Right kidney (tissue), 1 donor: ENCODE results near the gene SRRD.

Experiments used
- DNase-seq: peaks from one replicate; pipeline ENCODE4 v3.0.0-alpha.2; 2016

The SRRD gene

DNA sequence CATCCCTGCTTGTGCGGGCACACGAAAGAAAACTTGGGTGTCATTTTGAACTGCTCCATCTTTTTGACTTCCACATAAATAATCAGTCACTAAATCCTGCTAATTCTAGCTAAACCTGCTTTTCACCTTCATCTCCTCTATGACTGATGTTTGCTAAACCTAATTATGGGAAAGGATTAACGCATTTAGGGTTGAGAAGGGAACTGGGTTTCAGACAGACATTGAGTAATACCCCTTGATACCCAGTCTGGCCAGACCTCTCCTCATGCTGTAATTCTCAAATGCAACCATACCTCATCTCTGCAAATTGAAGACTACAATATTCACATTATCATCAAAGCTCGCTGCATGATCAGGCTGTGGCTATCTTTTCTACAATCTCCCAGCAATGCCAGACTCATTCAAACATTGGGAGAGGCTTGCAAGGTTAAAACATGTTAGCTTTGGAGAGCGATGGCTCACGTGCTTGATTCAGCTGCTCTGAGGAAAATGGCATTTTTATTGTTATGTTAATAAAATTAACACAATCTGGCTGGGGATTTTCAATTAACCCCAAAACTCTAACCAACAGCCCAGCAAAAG, 2.5 kb upstream of the SRRD start:
- no peak for DNase-seq

DNA sequence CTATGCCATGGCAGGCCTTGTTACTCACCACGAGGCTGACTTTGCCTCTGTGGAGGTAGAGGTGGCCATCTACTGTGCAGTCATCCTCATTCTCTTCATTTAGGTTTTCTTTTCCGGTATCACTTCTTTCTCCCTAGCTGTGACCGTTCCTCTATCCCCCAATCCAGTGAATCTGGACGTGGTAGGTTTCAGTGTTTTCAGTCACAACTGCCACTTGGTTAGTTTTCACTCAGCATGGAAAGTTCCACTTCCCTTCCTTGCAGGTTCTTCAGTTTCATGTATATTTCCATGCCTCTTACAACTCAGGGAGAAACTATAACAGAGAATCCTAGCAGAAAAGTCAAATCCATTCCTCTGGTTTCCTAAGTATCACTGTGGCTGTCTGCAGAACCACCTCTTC, 2.0 kb upstream of the SRRD start:
- DNase-seq, result no peak

DNA sequence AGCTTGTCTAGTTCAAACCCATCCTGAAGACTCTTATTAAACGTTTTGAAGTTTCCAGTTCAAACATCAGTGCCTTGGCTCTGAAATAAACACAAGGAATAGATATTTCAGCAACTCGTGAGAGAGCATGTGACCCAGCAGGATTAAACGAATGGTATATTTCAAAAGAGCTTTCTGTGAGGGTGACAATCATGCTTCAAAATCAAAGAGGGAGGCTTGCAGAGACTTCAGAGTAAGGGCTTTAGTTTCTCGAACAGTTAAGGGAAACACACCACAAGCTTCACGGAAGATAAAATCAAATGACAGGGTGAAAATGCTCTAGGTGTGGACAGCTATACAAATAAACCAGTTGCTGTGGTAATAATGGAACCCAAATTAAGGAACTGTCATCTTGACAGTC, 1.5 kb upstream of the SRRD start:
- DNase-seq, result no peak

DNA sequence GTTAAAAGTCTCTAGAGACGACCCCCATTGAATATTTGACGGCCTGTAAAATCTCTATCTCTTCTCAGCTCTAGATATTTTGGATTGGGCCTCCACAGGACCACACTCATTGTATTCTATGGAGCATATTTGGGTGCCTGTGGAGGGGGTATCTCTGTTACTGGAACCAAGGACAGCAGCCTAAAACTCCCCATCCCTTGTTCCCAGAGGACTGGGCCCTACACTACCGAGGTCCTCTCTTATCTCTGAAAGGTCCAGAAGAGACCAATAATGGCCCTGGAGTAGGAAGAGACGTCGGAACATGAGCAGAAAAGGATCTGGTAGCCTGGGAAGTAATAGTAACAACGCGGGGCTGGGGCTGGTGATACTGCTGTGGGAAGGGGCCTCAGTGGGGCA, 636 bp upstream of the SRRD start:
- DNase-seq, result no peak

DNA sequence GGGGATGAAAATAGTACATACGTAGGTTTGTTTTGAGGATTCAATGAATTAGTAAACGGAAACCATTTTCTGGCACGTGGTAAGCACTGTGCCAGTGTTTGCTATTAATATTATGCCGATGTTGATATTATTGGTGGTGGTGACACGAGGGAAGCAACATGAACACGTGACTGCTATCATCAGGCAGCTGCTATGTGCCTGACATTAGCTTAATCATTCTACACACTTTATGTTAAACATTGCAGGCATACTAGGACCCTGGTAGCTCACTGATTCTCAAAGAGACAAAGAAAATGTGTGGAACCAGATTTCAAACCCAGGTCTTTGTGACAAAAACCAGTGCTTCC, 656 bp downstream of the SRRD start:
- DNase-seq, result no peak

DNA sequence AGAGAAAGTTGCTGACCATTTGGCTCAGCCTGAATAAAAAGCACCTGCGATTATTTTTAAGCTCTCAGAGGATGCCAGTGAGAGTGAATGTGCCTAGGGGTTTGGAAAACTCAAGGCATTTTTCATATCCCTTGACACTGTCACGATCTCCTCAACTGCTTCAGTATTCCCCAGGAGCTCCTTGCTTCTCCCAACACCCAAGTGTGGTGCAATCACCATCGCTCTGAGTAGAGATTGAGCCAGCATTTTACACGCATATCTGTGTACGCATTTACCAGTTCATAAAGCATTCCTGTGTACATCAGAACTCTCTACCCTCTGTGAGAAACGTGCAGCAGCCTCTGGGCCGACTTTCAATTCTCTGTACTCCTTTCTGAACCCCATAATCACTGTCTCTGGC, 1.3 kb downstream of the SRRD start:
- no peak for DNase-seq

DNA sequence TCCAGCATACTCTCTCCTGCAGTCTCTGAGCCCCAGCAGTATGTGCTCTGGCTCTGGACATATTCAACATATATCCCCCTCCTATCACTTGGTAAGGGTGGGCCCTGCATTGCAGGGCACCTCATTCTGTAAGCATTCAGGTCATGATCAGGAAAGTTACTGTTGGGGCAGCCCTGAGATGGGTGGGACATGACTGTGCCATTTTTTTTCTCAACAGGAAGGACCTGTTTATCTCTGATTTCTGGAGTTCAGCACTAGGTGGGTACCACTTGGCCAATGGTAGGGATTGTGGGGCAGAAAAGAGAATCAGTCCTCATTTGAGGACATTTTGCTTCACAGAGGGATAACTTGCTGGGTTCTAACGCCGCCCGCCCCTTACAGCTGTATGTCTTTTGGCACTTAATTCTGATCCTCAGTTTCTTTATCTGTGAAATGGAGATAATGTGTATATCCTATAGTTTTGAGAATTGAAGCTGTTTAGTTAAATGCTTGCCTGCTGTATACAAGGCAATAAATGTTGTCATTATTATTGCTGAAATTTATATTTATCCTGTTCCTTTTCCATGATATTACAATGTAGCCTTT, 2.2 kb downstream of the SRRD start:
- DNase-seq, result no peak

DNA sequence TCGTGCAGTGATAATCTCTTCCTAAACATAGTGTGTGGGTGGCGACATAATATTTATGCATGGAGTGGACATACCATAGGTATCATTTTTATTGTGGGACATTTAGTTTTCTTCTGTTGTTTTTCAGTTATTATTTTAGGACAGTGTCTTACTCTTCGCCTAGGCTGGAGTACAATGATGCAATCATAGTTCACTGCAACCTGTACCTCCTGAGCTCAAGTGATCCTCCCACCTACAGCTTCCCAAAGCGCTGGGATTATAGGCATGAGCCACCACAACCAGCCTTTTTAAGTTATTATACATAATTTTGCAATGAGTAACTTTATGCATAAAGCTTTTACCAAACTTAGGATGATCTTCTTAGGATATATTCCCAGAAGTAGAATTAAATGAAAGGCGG, 2.7 kb downstream of the SRRD start:
- no peak for DNase-seq

DNA sequence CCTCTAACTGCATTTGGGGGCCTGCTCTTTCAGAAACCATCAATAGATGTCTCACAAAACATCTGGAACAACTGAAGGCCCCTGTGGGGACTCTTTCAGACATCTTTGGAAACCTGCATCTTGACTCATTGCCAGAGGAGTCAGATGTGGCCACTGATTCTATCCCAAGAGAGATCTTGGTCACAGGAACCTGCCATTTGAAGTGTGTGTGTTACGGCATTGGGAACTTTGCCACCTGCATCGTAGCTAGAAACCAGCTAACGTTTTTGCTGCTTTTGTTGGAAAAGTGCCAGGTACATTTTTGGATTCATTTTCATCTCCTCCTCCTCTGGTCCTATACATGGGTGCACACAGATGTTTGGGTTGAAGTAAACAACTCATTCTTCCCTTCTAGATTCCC, 4.3 kb downstream of the SRRD start:
- DNase-seq, result no peak

DNA sequence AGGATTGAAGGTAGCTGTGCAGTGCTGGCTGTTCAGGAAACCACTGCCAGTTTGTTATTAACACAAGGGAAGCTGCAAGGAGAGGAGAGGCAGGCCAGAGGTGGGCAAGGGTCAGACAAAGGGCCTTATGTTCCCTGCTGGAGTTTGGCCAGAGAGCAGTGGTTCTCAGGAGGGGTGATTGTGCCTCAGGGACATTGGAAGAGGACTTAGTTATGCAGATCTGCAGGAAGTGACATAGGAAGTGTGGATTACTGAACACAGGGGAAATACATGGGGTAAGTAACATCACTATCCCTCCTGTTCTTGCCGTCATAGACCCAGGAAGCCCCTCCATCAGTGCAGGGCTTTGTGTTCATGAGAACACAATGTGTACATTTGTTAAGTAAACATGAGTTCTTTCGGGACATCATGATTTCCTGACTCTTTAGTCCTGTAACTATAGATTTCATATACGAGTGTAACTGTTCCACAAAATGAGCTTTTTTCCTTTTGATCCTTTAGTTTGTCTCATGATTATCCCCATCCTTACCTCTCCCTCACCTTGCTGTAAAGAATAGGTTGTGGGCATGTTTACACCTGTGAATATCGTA, 5.9 kb downstream of the SRRD start:
- DNase-seq, result no peak

DNA sequence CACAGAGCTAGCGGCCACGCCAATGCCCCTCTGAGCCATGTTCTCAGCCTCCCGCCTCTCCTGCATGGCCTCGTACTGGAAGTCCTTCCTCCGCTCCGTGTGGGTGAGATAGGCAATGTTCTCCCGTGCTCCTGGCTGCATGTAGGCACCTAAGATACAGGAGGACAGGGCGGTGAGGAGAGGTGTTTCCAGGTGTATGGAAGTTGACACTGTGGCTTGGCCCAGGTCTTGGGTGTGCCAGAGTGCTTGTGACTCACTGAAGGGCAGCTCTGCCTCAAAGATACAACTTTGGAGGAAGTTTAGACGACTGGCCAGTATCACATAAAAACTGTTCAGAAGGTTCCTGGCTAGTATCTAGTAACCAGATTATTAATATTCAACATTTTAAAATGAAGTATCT, 8.5 kb downstream of the SRRD start:
- DNase-seq, result no peak

DNA sequence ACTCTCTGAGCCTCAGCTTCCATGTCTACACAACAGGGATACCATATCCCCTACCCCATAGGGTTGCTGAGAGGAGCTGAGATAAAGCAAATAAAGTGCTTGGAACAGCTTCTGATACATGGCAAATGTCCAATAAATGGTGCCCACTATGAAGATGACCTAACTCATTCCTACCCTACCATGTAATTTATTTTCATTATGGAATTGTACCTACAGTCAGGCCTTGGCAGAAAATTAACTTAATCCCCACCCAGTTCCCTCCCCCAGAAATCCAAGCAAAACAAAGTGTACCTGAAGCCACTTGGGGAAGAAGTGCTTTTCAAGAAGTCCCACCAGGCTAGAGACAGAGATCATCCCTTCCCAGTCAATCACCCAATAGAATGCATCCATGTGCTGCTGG, 10.8 kb downstream of the SRRD start:
- DNase-seq, result no peak

DNA sequence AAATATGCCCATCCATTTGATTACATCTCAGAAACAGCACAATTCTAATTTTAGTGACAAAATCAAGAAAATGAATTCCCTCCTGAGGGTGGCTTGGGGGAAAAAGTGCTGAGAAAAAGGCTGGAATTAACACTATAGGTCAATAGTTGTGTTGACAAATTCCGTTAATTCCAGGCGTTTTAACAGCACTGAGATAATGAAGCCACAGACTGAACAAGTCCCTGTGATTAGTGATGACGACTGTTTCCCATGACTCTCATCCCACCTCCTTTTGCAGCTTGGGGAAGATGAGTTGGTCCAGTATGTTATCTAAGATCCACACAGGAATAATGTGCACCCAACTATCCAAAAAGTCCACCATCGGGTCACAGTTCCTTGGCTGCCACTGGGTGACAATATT, 12.8 kb downstream of the SRRD start:
- DNase-seq, result no peak

DNA sequence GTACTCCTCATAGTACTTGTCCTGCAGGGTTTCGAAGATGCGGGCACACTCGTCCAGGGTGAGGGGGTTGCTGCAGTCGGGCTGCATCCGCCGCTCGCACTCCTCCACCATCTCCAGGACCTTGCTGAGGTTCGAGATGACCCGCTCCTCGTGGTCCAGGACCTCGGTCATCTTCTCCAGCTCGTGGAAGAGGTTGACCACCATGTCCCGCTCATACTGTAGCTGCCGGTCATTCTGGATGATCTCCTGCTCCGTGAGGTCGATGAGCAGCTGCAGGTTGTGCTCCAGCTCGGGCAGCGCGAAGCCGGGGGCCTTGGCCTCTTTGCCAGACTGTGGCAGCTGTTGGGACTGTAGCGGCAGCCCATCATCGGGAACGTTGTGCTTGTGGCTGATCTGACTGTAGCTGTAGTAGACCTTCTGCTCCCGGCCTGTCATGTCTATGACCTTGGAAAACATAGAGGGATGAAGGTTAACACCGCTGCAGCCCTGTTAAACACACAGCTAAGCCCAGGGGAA, 15.6 kb downstream of the SRRD start:
- DNase-seq, result no peak

DNA sequence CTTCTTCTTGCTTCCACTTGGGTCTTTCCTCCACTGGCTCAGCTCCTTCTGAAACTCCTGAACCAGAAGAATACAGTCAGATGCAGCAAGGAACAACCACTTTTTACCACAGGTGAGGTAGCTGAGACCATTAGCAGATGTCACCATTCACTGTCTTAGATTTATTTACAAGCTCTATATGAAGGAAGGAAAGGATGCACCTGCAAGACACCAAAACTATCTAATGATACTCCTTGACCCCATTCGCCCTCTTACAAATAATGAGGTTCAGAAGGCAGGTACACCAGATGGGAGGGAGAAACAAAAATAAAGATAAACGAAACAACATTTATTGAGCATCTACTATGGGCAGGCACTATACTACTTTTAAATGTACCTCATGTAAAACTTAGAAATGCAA, 18.3 kb downstream of the SRRD start:
- DNase-seq, result no peak

DNA sequence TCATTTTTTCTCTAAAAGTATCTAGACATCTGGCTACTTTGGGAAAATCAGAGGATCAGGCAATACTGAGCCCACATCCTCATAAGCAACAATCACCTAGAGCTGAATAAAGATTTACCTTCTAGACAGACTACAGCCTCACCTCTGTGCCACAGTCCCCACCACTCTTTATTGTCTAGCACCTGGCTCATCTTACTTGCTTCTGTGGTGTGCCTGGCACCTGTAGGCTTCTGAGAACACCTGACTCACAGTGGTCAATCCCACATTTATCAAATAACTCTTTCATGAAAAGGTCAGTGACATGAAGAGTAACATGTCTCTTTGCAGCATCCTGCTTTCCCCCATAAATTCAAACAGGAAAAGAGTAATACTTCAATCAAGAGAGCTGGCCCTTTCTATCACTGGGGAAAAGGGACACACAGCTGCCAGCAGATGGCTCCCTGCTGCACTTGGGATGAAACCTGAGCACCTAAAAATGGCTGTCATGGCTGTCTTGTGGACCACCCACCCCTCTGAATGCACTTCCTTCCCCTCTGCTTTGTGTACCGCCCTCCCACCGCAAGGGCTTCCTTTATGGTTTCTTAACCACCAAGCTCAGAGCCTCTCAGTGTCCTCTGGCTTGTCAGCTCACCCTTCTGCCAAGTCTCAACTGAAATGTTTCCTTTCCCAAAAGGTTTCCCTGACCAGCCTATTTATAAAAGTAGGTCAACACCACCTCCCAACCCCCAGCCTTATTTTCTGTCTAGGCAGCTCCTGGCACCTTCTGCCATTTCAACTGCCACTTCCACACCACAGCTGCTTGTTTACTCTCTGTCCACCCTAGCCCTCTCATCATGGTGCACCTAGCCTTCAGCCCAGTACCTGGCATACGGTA, 19.2 kb downstream of the SRRD start:
- DNase-seq, result no peak

DNA sequence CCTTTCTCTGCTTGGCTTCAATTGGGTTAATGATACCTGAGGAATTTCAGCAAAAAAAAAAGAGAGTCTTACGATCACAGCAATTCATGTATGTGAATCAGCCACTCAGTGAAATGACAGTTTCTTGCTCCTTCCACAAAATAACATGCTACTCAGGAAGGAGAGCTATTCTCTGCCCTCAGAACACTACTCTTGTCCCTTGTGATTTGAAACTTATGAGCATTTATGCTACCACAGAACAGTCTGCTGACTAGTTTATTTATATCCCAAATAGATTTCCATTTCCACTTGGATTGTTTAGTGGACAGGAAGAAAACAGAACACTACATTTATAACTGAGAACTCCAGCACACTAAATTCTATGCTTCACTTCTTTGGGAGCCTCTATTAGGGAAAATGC, 20.1 kb downstream of the SRRD start:
- DNase-seq, result no peak

DNA sequence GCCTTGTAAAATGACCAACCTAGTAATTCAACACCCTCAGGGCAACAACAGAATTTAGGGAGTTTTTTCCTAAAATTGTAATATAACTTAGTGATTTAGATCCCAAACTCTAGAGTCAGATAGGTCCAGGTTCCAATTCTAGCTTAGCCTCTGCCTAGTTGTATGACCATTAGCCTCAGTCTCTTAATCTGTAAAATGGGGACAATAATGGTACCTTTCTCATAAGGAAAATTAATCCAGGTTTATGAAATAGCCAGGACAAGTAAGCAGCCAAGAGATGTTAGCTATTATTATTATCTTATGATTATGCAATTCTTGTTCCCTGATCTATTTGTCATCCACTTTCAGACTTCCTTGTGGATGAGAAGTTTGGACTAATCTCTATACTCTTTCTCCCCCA, 24.5 kb downstream of the SRRD start:
- DNase-seq, result no peak

DNA sequence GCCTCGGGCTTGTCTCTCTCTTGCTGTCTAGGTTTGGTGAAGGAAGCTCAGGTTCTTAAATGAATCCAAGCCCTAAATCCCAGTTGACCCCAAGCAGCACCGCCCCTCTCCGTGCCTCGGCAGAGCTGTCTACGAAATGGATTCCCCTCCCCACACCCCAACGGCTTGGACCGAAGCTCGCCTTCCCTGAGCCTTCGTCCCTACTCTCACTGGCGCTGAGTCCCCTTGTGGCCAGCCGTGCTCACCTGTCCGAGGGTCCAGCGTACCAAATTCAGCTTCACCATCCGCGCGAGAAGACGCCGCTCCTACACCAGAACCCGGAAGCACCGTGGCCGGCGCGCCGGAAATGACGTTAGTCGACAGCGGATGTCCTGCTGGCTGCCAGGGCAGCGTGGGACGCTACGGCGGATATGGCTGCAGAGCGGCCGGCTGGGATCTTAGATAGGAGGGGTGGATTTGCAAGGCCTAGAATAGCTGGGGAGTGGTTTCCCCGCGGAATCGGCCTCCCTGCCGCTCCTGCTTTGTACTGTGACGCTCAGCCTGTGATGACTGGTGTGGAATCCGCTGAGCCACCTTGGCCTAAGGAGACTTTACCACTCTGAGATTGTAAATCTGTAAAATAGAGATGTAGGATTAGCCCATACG, 28.6 kb downstream of the SRRD start, which contains the start of gene TFIP11:
TFIP11 (minus strand) TSS at position 325 of the 645 bp plus-strand sequence. CDS start 2,201 bp downstream, outside the sequence.
- peak; percentile 79 for DNase-seq

DNA sequence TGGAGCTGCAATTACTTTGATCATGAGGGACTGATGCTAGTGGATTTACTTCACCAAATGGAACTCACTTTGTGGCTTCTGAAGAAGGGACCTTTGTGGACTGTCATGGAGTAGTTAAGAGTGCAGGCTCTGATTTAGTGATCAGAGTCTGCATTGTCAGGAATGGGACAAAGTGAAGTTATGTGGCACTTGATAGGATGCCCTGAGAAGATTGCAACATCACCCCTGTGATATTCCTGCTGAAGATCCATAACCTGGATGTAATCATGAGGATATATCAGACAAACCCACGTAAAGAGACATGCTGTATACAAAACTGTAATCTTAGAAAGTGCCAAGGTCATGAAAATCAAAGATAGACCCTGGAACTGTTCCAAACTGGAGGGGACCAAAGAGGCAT, 30.2 kb downstream of the SRRD start:
- DNase-seq, result no peak

DNA sequence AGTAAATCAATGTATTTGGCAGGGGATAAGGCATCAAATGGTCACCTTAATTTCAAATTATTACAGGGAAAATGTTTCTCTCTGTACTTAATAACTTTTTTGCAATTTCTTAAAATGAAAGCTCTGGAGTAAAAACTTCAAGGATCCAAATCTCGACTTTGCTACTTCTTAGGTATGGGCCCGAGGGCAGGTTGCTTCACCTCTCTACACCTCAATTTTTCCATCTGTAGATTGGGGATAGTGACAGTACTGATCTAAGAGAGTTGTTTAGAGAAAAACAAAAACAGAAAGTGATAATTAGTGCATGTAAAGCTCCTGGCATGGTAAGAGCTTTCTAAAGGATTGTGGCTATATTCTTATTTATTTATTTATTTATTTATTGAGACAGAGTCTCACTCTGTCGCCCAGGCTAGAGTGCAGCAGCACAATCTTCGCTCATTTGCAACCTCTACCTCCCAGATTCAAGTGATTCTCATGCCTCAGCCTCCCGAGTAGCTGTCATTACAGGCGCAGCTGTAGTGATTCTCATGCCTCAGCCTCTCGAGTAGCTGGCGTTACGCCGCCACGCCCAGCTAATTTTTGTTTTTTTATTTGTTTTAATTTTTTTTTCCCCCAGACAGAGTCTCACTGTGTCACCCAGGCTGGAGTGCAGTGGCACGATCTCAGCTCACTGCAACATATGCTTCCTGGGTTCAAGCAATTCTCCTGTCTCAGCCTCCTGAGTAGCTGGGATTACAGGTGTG, 30.9 kb downstream of the SRRD start:
- no peak for DNase-seq

DNA sequence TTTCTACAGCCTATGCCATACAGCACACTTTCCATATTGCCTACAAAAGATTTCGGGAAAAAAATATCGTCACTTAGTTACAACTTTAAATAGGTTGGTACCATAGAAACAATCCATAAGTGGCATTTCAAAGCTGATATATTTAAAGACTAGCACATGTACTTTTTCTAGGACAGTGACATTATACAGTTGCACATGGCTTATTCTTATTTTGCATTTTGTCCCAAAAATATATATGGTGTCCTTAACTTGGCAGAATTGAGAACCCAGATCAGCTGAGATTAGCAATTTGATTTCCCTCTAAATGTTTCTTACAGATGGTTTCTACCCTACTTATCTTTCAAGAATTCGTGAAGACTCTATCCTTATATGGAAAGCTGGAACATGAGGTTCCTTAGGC, 32.3 kb downstream of the SRRD start:
- no peak for DNase-seq
